DMS79 treated with DMSO at 0.1 percent for 48 hours (cell line): ENCODE measurements around the gene CHRNB4.

Source experiments
- DNase-seq: peaks from one replicate; lab custom pipeline; 2025; lab: John Stamatoyannopoulos, UW

CHRNB4 gene

DNA sequence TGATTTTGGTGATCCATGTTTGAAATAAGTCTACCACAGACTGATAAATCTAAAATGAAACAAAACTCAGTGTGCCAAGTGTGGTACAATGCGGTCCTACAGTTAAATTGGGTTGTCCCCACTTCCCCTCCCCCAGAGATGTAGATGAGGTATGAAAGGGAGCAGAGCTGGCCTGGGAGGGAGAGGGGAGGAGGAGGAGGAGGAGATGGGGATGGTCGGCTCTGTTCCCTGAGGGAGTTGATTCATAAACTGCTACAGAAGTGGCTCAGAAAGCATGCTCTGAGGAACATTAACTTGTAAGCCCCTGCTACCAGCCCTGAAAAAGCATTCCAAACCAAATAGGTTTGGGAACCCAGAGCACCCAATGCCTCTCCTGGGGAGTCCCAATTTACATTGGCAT lies 28.0 kb upstream of the CHRNB4 start:
- DNase-seq = no peak

DNA sequence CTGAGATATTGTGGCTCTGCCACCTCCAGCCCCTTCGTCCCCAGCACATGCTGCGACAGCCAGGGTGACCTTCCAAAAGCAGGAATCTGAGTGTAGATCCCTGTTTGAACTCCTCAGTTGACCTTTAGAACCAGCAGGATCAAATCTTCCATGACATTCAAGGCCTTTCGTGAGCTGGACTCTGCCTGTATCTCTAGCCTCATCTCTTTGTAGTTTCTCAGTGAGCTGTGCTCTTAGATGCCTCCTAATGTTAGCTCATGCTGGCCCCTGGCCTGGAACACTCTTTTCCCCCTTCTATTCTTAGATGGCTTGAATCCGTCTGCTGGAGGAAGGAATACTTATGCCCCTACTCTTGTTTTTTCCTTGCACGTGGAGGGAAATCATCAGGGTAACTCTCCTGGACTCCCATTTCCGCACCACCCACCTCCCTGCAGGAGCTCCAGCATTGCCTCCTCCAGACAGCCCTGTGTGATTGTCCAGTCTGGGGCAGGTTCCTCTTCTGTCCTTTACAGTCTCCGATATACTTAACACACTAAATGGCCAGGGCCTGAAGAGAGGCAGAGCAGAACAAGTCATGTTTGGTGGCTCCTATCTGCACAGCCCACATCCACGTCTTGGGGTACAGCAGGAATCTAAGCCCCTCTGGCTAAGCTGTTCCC lies 26.7 kb upstream of the CHRNB4 start:
- DNase-seq = no peak

DNA sequence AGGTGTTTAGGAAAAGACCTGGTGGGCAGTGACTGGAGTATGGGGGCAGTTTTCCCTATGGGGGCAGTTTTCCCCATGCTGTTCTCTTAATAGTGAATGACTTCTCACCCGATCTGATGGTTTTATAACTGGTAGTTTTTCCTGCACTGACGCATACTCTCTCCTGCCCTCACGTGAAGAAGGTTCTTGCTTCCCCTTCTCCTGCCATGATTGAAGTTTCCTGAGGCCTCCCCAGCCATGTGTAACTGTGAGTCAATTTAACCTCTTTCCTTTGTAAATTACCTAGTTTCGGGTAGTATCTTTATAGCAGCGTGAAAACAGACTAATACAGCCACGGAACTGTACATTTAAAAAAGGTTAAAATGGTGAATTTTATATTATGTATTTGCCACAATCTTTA lies 25.0 kb upstream of the CHRNB4 start:
- DNase-seq = no peak

DNA sequence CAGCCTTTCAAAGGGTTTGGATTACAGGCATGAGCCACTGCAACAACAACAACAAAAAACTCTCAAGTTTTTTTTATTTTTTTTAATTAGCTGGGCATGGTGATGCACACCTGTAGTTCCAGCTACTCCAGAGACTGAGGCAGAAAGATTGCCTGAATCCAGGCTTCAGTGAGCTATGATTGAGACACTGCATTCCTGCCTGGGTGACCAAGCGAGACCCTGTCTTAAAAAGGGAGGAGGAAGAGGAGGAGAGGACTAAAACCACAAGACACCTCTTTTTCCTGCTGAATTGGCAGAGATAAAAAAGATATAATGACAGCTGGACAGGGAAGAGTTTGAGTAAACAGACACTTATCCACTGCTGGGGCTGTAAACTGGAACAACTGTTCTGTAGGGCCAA lies 22.7 kb upstream of the CHRNB4 start:
- DNase-seq = no peak

DNA sequence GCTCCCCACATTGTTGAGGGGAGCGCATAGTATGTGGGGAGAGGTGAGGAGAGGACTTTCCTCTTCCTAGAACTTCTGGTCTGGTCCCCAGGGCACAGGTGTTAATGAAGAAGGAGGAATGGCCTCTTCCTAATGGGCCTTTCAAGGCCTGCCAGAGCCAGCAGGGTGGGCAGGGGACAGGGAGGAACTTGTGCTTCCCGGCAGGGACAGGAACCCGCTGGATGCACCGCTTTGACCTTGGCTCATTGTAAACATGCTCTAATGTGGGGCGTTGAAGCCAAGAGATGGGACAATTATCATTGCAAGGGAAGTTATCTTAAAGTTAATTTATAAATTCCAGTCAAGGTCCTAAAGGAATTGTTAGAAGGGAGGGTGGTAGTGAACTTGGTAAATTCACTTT lies 21.0 kb upstream of the CHRNB4 start:
- no peak for DNase-seq

DNA sequence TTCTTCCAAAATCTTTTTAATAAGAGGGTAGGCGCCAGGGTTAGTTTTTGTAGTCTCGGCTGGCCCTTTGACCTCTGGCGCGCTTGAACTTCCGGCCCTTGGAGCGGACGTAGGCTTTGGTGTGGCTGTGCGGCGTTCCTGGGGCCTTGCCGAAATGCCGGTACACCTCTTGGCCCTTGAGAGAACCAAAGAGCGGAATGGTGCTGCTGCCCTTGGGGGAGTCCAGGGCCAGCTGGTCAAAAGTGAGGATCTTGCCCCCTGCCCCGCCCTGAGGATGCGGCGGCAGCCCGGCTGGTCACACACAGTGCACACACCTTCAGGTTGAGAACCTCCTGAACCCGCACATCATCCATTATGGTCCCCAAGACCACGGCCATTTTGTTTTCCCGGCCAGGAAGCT lies 20.0 kb upstream of the CHRNB4 start:
- DNase-seq = no peak

DNA sequence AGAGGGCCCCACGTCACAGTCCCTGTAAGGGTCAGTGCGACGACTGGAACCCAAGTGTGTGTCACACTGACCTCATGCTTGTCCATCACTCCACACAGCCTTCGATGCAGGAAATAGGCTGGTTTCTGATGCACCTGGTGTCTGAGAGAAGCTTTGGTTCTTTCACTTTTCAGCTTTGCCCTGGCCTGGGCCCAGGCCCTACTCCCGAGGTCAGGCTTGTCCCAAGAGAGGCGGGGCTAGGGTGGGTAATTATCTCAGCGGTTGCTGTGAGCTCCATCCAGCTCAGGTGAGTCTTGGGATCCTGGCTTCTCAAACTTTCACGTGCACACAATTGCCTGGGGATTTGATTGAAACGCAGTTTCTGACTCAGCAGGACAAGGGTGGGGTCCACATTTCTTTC lies 19.6 kb upstream of the CHRNB4 start:
- no peak for DNase-seq

DNA sequence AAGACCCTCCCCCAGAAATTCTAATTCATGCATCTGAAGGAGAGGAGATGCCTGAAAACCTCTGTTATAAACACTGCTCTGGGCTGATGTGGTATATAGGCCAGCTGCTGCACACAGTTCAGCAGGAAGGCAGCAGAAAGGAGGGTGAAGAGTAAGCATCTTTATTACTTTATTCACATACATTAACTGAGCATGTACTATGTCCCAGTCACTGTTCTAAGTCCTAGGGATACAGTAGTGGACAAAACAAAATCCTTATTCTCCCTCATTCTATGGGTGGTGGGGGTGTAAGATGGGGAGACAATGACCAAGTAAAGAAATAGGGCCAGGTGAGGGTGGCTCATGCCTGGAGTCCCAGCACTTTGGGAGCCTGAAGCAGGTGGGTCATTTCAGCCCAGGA lies 17.8 kb upstream of the CHRNB4 start:
- DNase-seq = no peak

DNA sequence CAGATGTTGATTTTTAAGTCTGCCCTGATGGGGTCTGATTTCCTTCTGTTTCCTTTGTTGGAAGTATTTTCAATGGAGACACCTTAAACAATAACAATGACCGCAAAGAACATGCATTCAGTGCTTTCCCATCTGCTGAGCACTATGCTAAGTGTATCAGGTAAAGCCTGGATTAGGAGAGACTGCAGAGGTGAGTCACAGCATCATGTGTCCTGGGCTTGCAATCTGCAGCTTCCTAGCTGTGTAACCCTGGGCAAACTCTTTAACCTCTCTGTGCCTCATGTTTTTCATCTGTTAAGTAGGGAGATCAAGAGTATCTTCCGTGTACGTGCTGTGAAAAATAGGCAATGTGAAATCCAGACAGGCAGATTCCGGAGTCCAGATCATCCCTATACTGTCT lies 13.3 kb upstream of the CHRNB4 start:
- DNase-seq = no peak

DNA sequence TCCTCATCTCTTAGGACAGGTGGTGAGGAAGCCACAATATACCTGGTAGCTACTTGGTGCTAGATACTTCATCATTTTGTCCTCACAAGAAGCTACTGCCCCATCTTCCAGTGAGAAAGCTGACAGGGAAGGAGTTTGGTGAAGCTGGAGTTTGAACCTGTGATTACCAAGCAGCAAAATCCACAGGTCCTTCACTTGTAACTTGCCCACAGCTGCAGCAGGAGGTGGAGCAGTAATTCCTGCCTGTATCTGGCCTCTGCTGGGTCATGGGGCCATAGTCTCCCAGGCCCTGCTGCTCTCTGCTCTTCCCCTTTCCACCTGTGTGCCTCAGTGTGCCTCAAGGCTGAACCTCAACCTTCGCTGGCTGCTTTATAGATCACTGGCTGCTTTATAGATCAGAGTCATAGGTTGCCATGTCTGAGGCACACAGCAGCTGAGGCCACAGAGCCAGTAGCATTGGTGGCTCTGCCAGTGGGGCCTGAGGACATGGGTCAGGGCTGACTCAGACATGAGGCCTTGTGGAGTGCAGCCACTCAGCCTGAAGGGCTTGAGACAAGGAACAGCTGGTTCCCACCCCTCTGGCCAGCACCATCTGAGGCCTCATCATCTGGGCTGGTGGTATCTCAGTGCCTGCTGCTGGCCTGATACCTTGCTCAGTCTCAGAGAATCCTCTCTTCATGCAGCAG lies 11.1 kb upstream of the CHRNB4 start:
- DNase-seq = no peak

DNA sequence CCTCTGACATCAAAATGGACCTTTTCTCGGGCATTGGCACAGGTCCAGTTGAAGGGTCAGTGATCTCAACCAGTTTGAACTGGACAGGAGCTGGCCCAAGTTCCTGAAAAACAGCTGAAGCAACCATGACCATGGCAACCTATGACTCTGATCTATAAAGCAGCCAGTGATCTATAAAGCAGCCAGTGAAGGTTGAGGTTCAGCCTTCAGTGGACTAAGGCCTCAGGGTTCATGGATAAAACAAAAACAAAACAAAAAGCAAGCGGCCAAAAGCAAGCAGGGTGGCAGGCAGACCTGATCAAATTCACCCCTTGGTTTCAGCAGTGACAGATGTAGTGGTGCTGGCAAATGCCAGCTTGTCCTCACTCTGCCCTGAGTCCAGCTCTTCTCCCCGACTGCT lies 10.0 kb upstream of the CHRNB4 start:
- no peak for DNase-seq

DNA sequence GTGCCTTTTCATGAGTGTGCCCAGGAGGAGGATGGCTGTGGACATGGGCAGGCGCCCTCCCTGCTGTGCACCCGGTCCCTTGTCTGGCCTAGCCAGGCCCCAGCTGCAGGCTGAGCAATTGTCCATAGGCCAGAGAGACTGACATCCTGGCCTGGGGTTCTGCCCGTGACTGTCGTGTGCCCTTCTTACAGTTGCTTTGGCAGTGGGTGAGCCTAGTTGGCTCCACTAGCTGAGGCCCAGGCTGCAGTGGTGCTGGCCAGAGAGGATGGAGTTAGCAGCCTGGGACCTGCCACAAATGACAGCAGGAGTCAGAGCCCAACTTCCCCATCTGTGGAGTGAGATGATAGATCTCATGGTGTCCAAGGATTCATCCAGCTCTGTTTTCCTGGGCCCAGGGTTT lies 9.0 kb upstream of the CHRNB4 start:
- no peak for DNase-seq

DNA sequence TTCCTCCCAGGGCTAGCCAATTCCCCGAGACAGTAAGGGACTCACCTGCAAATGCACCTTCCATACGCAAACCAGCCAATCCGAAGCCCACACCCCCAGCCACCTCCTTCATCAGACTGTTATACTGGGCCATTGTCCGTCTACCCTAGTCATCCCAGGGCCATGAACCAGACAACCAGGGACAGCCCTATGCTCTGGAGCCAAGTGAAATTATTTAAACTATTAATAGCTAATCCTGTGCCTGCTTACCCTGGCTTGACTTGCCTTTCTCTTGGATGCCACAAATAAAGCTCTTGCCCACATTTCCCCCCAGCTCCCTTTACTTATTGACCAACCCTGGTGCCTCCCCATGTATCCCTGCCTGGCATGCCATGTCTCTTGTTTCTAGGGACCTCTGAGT lies 4.0 kb upstream of the CHRNB4 start:
- DNase-seq = no peak

DNA sequence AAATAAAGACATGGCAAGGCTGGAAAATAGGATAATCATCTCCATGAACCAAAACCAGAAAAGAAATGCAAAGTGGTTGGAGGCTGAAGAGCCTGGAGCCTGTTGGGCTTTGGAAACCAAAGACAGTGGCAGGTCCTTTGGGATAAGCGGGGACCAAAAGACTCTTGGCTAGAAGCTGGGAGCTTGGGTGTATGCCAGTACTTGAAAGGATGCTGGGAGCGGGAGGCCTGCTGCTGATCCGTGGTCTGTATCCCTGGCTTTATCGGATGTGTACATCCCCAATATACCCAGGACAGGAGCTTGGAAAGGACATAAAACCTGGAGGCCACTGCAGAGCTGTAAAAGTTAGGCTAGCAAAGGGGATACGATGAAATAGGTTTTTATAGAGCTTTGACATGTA lies 1.3 kb upstream of the CHRNB4 start:
- DNase-seq = no peak

DNA sequence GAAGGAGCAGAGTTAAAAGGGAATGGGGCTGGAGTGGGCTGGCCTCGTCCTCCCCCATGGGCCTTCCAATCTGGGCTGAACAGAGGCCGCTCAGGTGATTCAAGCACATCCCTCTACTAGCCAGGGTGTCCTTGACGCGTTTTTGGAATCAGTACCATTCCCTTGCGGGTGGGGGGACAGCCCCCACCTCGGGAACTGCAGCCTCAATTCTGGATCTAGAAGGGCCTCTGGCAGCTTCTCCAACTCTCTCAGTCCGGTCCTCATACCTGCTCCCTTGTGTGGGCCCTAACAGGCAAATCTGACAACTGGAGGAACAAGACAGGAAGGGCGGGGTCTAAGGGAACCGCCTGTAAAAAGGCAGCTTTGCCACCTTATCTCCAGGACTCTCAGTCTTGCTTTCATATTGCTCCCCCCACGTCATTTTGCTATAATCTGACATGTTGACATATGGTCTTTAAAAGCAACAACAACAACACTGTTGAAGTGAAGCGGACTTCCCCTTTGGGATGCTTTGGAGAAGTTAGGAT lies 802 bp upstream of the CHRNB4 start:
- DNase-seq = no peak

DNA sequence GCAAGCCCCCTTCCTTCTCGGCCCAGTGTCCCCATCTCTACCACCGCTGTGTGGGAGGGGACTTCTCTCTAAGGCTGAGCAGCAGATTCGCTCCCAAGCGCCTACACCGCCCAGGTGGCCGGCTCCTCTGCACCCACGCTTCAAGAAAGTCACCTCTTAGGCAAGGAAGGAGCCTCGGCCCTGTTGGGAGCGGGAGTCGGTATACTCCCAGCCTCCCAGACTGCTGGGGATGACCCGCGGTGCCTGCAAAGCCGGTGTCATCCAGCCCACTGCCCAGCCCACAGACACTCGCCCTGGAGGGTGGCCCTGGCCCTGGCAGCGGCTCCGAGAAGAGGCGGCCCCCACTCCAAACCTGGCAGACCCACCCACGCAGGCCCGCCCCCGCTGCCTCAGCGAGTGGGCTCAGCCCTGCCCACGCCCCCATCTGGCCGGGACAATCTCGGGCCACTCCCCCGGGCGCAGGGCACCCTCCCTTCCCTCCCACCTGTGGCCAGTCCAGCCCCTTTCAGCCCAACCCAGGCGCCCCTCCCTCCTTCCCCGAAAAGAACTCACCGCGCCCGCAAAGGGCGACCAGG lies 396 bp downstream of the CHRNB4 start:
- DNase-seq = no peak

DNA sequence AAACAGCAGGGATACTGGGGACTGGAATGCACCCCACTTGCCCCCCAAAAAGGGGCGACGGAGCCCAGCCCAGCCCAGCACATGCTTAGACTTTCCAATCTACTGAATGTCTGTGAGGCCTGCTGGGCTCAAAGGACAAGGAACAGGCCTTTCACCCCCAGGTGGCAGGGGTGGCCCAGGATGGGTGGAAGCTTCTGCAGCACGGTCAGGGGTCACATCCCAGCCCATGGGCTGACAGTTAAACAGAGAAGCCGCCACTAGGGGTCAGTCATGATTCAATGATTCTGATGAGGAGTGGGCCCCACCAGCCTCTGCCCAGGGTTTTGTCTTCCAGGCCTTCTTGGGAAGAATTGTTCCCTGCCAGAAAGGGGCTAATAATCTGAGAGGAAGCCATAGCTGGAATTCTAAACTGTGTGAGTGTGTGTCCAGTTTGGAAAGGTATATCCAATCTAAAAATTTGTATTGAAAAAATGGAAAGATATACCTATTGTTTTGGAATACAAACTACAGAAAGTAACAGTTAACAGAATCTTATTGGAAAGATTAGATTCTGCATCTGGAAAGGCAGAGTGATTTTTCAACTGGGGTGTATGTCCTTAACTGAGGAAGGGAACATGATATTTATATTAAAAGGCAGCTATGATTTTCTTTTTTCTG lies 2.2 kb downstream of the CHRNB4 start:
- peak; percentile 45 for DNase-seq

DNA sequence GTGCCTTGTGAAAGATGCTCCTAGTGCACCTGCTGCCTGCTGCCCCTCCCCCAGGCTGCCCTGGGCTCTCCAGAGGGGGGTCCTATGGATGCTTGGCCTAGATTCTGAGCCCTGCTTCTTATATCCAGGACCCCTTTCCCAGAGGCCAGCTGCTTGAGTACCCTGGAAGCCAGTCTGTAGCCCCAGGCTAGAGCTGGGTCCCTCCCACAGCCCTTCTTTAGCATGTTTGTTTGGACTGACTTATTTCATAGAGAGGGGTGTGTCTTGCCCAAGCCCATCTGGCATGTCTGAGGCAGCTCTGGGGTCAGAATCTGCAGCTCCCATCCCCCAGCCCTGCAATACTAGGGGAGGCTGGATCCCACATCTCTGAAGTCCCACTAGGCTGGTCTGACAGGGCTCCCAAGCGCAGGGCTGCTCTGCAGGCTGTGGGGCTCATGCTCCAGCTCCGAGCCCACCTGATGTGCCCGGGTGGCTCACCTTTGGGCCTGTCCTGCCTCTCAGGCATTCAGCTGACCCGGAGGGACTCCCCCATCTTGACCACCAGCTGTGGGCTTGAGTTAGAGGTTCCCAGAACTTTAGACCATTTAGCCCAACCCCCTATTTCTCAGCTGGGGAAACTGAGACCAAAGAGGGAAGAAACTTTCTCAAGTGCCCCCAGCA lies 3.1 kb downstream of the CHRNB4 start:
- peak; percentile 31 for DNase-seq

DNA sequence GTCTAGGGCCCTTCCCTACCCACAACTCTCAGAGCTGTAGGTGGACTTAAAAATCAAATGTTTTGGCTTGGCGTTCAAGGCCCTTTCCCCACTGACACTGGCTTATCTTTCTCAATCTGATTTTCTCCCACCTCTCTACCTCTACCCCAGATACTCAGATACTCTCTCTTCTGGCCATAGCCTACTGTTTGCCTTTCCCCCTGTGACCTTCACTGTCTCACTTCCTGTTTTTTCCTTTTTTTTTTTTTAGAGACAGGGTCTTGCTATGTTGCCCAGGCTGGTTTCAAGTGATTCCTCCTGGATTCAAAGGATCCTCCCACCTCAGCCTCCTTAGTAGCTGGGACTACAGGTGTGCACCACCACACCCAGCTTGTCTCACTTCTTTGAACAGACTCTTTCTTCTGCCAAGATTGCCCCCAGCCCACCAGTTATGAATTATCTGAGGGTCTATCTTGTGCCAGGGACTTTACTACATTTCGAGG lies 4.6 kb downstream of the CHRNB4 start:
- no peak for DNase-seq

DNA sequence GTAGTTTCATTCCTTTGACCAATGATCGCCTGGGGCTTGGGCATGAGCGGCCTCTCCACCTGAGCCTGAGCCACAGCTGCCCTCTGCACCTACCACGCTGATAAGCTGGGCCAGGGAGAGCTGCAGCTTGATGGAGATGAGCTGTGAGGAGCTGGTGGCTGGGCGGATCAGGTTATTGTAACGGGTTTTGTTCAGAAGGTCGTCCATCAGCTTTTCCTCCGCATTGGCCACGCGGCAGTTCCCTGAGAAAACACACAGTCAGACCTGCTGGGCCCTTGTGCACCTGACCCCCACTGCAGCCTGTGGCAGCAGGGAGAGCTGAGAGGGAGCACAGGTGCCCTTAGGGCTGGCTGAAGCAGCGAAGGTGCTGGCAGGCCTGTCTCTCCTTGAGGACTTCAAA lies 5.7 kb downstream of the CHRNB4 start:
- DNase-seq = no peak

DNA sequence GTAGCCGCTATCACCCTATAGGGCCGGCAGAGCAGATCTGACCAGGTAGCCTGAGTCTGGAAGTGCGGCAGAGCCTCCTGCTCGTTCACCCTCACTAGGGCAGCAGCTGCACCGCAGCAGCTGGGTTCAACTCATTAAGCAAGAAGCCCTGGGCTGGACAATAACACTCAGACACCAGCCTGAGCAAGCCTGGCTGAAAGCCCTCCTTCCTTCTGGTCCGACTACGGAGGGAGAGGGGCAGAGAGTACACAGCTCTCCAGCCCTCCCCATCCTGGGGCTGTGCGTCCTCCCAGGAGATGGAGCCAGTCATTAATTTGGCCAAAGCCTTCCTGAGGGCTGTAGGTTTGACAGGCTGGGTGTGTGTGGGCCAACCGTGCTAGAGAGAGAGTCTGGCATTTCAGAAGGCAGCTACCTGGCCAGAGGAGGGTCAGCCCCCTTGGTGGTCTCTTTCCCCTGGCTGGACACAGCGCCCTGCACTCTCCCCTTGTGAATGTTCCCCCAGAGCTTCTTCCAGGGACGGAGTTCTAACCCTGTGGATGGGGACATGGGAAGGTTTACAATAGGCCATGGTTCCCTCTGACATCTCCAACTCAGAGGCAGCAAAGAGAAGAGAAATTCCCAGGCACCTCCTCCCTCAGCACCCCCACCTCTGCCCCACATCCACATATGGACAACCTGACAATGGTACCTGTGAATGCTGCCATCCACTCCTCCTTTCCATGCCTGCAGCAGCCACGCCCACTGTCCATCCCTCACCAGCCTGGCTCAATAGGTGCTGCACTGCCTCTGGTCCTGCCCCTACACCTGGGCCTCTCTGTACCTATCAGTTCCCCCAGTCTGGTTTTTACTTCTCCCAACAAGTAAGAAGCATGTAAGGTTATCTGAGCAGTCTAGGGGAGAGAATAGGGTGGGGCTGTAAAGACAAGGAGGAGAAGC lies 6.5 kb downstream of the CHRNB4 start:
- DNase-seq = no peak
